CD4-positive, alpha-beta T cell treated with Interleukin-21 for 1 hour (primary cell): ENCODE data around the gene SPATA6.

Source experiments
- DNase-seq: peaks from one replicate; pipeline ENCODE4 v3.0.0-alpha.2; 2020

The SPATA6 gene

DNA sequence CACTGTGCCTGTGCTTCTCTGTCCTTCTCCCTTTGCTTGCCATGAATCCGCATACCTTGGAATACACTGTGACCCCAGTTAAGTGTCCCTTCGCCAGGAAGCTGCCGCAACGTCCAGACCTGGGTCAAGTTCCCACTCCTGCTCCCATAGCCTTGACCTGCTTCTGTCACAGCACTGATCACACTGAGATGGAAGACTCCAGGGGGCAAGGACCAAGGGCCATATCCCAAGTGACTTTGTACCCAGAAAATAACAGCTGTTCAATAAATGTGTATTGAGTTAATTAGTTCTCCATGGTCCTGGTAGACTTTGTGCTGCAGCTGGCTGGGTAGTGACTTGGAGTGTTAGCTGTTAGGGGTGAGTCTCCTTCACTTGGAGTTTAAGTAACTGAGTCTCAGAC lies 223.6 kb downstream of the SPATA6 start:
- no peak for DNase-seq

DNA sequence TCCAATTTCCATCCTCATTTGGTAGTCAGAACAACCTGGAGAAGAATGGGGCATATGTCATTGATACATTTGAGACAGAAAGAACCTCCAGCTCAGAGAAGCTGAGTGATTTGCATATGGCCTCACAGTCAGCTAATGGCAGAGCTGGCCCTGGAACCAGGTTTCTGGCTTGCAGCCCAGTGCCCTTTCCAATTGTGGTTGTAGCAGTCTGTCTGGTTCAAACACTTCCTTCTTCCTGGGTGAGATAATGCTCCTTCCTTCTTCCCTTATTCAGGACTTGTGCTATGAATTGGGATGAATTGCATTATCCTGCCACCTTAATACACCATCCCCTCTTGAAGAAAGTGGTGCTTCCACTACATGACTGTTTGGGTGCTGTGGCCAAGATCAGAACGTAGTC lies 225.3 kb downstream of the SPATA6 start:
- DNase-seq, result no peak
